Esophagus muscularis mucosa (tissue), 3 donors: Measurements from ENCODE around the gene SNX13.

Experiments
- CTCF ChIP-seq, 3 experiments: fragments of 200-600 bp in 2 of 3; fragments of 450-650 bp in 1 of 3; sonication (generic) in 2 of 3; IDR thresholded peaks; one replicate each; pipeline ENCODE4 v1.5.1; 2017 to 2019; ENCODE audit warnings: antibody characterized with exemption in 3 of 3, mild to moderate bottlenecking in 2 of 3, moderate library complexity in 1 of 3
- POLR2A ChIP-seq: fragments of 450-650 bp; IDR thresholded peaks from one replicate; pipeline ENCODE4 v1.6.1; 2017; ENCODE audit warnings: antibody characterized with exemption, moderate library complexity, mild to moderate bottlenecking, low read depth

GRCh38 chr7:17779381-17779780 is 160.9 kb downstream of the SNX13 start:
- TF ChIP-seq CTCF (IDR thresholded peaks at IDR 0.05) (no peak), POLR2A (no peak)
